NCI-H2196 treated with DMSO at 0.1 percent for 48 hours (cell line): ENCODE results near the gene MDGA2.

Experiments used
- DNase-seq: peaks from one replicate; lab custom pipeline; 2025; ENCODE audit not compliant: unreplicated experiment; lab: John Stamatoyannopoulos, UW

Gene MDGA2

DNA sequence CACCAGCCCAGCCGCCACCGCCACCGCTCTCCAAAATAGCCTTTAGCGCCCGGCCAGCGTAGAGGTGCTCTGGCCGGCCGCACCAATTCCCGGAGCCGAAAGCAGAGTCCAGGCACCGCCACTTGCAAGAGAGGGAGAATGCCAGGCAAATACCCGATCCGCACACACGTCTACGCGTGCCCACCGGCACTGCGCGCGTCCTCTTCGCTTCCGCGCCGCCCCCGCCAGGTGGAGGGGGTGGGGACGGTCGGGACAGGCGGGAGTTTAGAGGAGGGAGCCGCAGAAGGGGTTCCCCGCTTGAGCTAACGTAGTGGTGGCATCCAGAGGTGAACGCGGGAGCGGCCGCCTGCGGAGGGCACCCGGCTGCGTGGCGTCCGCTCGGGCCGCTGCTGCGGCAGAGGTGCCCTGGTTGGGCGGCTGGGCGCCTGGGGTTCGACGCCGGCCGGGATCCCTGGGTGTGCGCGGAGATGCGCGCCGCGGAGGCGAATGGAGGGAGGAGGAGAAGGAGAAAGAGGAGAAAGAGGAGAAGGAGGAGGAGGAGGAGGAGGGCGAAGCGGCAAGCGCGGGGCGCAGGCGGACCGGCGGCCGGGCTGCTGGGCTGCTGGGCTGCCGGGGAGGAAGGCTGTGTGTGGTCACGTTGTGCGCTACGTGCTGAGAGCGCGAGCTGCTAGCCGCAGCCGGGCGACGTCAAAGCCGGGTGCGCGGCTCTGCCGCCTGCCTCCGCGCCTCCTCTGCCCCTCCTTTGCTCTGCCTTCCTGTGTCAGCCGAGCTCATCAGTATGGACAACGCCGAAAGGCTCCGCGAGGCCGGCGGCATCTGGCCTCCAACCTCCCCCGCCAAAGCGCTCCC, at the start of gene MDGA2:
Gene MDGA2 (minus strand): TSS at position 140 of the 849 bp plus-strand sequence.
- no peak for DNase-seq

DNA sequence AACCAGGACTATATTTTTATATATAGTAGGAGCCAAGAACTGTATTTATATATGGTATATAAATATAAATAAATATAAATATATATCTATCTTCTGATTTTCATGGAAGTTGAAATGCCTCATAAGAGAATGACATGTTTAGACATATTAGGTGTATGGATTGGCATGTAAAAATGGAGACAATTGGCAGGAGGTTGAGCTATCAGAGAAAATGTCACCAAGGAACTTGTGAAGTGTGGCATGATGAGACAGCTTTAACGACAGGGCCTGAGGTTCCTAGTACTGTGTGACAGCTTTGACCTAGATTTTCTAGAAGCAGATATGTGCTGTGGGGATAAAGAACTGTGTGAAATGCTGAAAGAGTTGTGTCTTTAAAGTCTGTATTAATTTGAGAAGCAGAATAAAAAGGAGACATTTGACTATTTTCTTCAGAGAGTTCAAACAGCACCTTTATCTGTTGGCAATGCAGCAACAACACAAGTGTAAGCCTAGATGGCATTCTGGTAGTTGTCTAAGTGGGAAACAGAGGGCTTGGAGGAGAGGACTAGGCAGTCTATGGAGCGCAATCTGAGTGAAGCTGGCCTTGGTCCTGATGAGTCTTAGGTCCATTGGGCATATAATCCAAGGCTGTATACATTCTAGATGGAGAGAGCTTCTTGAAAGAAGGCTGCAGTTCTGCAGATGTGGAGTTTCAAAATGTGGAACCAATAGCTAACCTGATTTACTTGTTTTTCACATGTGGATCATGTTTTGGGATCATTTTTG, 47.7 kb upstream of the MDGA2 start:
- DNase-seq: no peak

DNA sequence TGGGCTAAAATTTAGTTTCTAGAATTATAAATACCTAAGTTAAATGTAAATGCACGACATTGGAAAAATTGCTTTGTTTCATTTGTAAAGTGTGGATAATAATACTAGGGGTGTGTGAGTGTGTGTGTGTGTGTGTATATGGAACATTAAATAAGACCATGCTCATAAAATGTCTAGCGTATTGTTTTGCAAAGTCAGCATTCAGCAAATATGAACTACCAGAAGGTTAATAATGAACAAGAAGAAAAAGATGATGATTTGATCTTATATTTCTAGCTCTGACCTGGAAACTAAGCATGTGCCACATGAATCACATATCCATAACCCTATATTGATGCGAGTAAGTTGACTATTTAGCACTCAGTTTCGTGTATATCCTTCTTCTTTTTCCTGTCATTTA, 44.9 kb upstream of the MDGA2 start:
- DNase-seq: no peak

DNA sequence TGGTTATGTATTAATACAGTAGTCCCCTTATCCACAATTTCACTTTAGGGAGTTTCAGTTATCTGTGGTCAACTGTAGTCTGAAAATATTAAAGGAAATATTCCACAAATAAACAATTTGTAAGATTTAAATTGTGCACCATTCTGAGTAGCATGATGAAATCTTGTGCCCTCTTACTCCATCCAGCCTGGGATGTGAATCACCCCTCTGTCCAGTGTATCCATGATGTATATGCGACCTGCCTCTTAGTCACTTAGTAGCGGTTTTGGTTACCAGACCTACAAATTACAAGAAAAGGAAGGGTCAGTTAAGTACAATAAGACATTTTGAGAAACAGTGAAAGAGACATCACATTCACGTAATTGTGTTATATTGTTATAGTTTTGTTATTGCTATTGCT, 39.9 kb upstream of the MDGA2 start:
- DNase-seq: no peak

DNA sequence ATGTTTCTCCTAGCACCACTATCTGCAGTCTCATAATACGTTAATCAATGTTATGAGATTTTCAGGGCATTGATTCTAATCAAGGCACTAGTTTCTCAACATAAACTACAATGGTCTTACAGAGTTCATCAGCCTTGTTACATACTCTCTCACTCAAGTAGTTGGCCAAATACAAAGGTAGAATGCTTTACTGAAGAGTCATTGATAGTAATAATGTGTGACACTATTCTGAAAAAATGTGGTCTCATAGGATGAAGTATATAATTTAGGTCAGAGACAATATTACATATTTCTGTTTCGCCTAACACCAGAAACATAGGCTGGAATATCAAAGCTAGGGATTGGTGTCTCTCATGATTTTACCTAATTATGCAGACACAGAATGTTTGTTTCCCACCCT, 35.2 kb upstream of the MDGA2 start:
- no peak for DNase-seq

DNA sequence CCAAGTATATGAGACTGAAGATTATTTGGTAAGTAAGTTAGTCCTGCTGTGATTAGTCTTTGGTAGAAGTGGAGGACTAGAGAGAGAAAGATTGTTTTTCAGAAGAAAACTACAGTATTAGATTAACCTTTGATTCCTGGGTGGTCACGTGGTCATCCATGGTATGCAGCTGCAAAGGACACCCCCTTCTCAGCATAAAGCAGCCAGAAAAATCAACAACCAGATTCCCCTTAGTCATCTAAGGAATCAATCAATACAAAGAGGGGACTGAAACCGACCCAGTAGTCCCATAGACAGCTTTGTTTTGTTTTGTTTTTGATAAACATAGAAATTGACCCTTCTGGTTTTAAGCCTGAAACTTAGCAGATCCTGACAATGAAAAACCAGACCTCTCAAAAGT, 30.3 kb upstream of the MDGA2 start:
- no peak for DNase-seq

DNA sequence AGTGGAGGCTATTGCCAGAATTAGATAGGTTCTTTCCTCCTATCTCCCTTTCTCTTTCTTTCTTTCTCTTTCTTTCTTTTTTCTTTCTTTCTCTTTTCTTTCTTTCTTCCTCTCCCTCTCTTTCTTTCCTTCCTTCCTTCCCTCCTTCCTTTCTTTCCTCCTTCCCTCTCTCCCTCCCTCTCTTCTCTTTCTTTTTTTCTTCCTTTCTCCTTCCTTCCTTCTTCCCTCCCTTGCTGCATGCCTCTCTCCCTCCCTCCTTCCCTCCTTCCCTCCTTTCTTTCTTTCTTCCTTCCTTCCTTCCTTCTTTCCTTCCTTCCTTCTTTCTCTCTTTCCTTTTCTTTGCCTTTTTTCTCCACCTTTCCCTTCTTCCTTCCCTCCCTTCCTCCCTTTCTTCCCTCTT, 16.4 kb upstream of the MDGA2 start:
- DNase-seq: no peak

DNA sequence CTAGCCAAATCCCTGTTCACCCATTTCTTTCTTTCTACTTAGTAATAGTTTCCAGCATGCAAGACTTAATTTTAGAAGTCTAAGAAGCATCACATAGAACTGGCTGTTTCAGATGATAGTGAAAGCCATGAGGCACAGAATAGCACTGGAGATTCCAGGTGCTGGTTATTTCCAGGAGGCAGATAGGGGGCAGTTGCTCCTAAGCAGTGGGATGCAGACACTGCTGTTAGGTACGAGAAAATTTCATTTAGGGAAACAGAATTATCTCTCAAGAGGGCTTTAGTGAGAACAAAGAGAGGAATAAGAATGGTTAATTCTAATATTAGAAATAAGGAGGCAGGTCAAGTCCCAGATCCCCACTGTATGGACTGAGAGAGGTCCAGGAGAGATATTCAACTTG, 3.6 kb upstream of the MDGA2 start:
- DNase-seq: no peak

DNA sequence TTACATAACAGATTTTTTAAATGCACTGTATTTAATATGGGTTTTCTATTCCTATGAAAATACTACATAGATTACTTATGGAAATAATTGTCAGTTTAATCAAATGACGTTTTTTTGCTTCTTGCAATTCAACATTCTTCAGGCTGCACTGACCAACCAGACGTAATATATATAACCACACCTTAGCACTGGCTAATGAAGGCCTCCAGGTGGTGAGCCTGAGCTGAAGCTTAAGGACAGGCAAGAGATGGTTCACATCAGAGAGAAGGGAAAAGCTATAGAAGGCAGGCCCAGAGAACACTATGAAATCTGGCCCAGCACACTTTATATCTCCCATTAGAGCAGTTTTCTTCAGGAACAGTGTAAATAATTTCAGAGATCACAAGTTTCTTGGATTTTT, 2.8 kb upstream of the MDGA2 start:
- no peak for DNase-seq

DNA sequence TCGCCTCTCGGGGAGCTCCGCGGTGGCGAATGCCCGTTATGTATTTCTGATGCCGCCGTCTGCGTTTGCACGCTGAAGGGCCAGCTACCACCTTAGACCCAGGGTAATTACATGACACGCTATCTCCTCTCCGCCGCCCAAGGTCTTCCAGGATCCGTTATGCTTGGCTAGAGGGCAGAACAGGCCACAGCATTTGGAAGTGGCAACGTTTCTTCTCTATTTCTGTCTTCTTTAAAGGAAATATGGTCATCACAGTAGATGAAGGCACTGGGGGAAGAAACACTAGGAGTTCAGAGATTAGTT, 861 bp upstream of the MDGA2 start:
- no peak for DNase-seq

DNA sequence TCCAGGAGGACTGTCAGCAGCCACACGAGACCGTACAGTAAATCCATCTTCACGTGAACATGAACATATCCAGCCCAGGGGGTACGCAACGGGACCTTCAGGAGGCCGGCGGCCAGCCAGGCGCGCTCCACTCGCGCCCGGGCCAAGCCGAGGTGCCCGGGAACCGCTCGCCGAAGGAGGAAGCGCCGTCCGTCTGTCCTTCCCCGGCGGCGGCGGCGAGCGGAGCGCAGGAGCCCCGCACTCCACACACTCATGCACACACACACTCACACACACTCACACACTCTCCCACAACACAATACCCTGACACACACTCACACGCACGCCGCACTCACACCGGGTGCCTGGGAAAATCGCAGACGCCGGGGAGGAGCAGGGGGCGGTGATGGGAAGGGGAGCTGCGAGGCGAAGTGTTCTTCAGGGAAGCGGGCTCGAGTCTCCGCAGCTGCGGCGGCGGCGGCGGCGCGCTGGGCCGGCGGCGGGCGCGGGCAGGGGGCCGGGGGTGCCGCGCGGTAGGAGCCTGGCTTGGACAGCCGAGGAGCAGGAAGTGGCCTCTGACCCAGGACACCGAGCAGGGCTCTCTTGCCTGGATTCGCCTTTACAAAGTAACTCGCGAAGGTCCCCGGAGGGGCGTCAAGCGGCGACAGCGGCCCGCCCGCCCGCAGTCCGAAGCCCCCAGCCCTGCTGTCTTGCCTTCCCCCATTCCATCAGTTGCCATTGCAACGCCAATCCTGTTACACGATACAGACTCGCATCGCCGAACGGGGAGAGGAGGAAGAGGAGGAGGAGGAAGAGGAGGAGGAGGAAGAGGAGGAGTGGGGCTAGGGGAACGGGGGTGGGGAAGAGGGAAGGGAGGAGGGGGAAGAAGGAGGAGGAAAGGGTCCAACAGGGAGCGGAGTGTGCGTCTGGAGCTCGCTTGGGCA, 601 bp downstream of the MDGA2 start:
- no peak for DNase-seq

DNA sequence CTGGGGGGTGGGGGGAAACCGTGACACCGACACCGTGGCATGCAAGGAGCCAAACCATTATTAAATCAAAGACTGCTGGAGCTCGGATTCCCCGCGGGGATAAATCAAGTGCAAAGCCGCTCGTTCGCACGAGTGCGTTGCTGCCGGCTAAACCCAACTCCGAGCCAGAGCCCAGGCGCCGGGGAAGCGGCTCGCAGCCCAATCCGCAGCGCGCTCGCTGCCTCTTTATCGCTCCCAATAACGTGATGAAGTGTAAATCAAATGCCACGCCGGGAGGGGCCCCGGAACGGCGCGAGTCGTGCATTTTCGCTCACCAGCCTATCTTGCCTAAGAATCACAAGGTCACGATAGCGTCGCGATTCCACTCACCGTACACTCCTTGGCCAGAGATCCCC, 1.3 kb downstream of the MDGA2 start:
- DNase-seq: no peak

DNA sequence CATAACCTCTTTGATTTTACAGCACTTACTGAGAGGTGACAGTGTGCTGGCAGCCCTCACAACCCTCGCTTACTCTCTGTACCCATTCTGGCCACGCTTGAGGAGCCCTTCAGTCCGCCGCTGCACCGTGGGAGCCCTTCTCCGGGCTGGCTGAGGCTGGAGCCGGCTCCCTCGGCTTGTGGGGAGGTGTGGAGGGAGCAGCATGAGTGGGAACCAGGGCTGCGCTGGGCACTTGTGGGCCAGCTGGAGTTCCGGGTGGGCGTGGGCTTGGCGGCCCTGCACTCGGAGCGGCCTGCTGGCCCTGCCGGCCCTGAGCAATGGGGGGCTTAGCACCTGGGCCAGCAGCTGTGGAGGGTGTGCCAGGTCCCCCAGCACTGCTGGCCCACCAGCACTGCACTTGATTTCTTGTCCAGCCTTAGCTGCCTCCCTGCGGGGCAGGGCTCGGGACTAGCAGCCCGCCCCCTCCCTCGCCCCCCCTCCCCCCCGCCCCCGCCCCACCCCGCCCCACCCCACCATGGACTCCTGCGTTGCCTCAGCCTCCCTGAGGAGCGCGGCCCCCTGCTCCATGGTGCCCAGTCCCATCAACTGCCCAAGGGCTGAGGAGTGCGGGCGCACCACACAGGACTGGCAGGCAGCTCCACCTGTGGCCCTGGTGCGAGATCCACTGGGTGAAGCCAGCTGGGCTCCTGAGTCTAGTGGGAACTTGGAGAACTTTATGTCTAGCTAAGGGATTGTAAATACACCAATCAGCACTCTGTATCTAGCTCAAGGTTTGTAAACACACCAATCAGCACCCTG, 9.9 kb downstream of the MDGA2 start:
- DNase-seq: no peak

DNA sequence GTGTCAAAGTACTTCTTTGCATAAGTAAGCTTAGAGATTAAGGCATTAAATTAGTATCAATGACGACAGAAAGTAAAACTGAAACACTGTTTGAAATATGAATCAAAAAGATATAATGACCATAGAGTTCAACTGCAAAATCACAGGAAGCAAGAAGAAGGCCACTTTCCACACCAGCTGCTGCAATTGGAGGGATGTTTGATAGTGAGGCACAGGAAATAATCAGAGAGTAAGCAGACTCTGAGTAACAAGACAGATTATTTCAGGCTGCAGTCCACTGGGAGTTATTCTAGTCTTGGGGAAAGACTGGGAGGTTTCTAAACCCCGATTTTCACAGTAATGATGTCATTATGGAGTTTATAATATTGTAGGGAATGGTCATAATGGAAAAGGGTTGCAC, 12.9 kb downstream of the MDGA2 start:
- DNase-seq: no peak

DNA sequence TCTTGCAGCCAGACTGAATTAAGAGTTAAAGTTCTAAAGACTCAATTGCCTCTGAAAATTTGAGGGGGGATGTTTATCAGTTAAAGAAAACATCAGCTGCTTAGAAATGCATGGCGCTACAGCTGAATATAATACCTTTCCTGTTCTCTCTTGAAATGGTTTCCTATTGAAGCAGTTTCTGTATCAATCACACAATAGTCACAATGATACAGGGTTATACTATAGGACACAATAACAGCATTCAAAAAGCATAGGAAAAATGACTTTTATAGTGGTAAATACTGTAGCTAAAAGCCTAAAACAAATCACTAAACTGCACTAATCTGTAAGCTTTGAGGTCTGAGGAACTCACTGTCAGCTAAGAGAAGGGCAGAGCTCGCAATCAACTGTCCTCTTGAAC, 15.2 kb downstream of the MDGA2 start:
- DNase-seq: no peak

DNA sequence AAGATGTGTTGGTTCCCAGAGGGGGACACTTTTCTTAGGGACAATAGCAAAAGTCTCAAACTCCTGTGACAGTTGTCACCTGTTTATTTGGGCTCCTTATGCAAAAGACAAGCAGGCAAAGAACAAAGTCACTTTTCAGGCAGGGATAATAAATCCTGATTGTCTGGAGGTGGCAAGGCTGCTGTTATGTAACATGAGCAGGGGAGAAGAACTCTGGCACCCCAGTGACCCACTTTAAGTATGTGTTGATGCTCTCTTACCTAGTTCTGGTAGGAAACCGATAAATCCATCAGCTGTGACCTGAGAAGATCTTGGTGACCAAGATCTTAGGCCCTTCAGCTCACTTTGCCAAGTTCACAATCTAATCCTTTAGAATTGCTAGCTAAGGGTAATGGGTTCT, 17.4 kb downstream of the MDGA2 start:
- no peak for DNase-seq

DNA sequence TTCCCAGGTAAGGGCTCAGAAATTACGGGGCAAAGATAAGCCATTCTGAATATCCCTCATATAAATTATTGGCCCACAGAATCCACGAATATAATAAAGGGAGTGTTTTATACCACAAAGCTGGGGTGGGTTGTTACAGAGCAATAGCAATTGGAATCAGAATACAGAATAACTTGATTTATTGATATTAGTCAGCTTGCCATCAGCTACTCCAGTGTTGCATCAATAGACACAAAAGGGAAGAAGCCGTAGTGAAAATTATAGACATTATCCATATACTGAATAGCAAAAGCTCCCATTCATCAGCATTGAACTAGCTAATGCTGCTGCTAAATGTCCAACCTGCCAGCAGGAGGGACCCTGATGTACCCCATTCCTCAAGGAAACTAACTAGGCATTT, 18.3 kb downstream of the MDGA2 start:
- no peak for DNase-seq

DNA sequence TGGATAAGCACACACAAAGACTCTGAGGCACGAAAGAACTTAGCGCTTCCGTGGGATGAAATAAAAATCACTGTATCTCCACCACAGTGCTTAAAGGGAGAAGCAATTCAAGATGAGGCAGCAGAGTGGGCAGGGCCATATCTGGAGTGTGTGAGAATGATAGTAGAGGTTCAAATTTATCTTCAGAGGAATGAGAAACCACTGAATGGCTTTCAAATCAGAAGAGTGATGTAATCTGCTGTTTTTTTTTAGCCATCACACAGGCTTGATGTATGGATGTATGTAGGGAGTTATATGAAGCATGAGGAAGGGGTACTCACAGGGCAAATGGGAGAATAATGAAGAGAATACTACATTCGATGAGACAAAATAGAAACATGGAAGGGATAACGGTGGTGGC, 24.1 kb downstream of the MDGA2 start:
- no peak for DNase-seq

DNA sequence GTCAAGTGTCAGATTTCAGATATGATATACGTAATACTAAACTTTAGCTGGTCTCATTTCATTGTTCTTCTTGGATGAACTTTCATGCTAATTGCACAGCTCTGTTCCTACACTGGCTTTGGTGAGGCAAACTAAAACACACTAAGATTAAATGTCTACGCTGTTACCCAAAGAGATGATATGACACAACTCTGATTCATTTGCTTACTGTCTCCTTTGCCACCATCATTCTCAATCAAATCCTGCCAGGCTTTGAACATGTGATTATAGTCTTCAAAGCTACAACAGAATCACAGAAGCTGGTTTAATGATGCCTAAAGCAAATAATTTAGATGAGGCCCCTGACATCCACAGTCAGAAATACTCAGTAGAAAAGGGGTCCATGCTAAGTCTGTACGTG, 37.7 kb downstream of the MDGA2 start:
- DNase-seq: no peak

DNA sequence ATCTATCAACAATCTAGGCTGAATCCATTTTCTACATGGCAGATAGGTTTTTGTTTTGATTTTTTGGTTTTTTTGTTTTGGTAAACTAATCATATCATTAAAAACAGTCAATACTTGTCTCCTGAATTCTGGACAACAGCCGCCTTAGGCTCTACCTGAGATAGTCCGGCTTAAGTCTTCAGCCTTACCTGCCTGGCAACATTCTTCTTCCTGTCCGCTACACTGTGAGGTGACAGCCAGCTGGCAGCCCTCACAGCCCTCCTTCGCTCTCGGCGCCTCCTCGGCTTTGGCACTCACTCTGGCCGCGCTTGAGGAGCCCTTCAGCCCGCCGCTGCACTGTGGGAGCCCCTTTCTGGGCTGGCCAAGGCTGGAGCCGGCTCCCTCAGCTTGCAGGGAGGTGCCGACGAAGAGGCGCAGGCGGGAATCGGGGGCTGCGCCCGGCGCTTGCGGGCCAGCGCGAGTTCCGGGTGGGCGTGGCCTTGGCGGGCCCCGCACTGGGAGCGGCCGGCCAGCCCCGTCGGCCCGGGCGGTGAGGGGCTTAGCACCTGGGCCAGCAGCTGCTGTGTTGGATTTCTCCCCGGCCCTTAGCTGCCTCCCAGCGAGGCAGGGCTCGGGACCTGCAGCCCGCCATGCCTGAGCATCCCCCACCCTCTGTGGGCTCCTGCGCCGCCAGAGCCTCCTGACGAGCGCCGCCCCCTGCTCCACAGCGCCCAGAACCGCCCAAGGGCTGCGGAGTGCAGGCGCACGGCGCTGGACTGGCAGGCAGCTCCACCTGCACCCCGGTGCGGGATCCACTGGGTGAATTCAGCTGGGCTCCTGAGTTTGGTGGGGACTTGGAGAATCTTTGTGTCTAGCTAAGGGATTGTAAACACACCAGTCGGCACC, 49.0 kb downstream of the MDGA2 start:
- no peak for DNase-seq
